Heart left ventricle (tissue), 16 donors: Measurements from ENCODE around the gene THBD. TPM values are rescaled to one million over a fixed set of nuclear protein-coding genes. Genes with fewer than 3 reads are reported as not detected.

Experiments
- ATAC-seq, 4 donors: fragments of 200-7000 bp; cut with Tn5 transposase; one replicate each; pipeline ENCODE4 v1.9.1; 2020 to 2022; ENCODE audit warnings: moderate library complexity in 4 of 4, mild to moderate bottlenecking in 3 of 4, moderate number of reproducible peaks in 1 of 4
- DNase-seq, 5 donors: peaks; one replicate each; pipeline ENCODE4 v3.0.0-alpha.2; 2020
- H3K27ac ChIP-seq, 12 donors: fragments of 200-600 bp; sonication (generic) in 4 of 12; one replicate each; pipeline versions ENCODE4 v1.5.0 to v1.8.0; 2016 to 2022; ENCODE audit warnings: mild to moderate bottlenecking in 2 of 12
- H3K27me3 ChIP-seq, 9 donors: fragments of 200-600 bp; sonication (generic) in 2 of 9; one replicate each; pipeline versions ENCODE4 v1.5.1 to v1.8.0; 2016 to 2022; ENCODE audit warnings: mild to moderate bottlenecking in 3 of 9
- H3K36me3 ChIP-seq, 9 donors: fragments of 200-600 bp; sonication (generic) in 2 of 9; one replicate each; pipeline versions ENCODE4 v1.5.0 to v1.8.0; 2018 to 2022; ENCODE audit warnings: mild to moderate bottlenecking in 2 of 9
- H3K4me1 ChIP-seq, 12 donors: fragments of 200-600 bp; sonication (generic) in 4 of 12; one replicate each; pipeline versions ENCODE4 v1.5.0 to v1.8.0; 2016 to 2022; ENCODE audit warnings: mild to moderate bottlenecking in 3 of 12
- H3K4me3 ChIP-seq, 12 donors: fragments of 200-600 bp; sonication (generic) in 4 of 12; one replicate each; pipeline versions ENCODE4 v1.5.0 to v1.8.0; 2017 to 2022; ENCODE audit warnings: mild to moderate bottlenecking in 9 of 12, moderate library complexity in 4 of 12
- H3K9me3 ChIP-seq, 12 donors: fragments of 200-600 bp; sonication (generic) in 4 of 12; one replicate each; pipeline versions ENCODE4 v1.5.0 to v1.8.0; 2016 to 2022; ENCODE audit warnings: mild to moderate bottlenecking in 1 of 12
- CTCF ChIP-seq, 12 donors: fragments of 200-600 bp; sonication (generic) in 4 of 12; IDR thresholded peaks; one replicate each; pipeline versions ENCODE4 v1.5.0 to v1.8.0; 2018 to 2022; ENCODE audit warnings: antibody characterized with exemption in 12 of 12, mild to moderate bottlenecking in 5 of 12
- POLR2A ChIP-seq, 2 donors: fragments of 450-650 bp; IDR thresholded peaks; one replicate each; pipeline ENCODE4 v1.6.1; 2017; ENCODE audit warnings: antibody characterized with exemption in 2 of 2, mild to moderate bottlenecking in 2 of 2, moderate library complexity in 2 of 2
- WGBS, 4 donors: extraction: QIAGEN DNeasy Blood & Tissue Kit in 2 of 4; methylation state at CpG; one replicate each; pipeline versions ENCODE4 v1.1.5 to v1.1.7; 2013 to 2018; 5-methylcytosine and 5-hydroxymethylcytosine counted together
- intact Hi-C, 10 donors: fragments of 100-400 bp; cut with DNase I; formaldehyde crosslinking; loops; one replicate each; pipeline versions ENCODE4 v1.11.1 to v1.14.2; 2022
- polyA plus RNA-seq, 2 donors: library from polyadenylated mRNA; stranded (reverse); fragments of 200-250 nt; gene quantifications; one replicate each; pipeline ENCODE4 v1.2.3, GENCODE V29; 2013
- total RNA-seq, 9 donors: library from RNA; depleted of rRNA in 2 of 9; stranded (reverse); fragments of >200 nt in 2 of 9; fragmentation: NEBNext Ultra II Directional in 3 of 9; extraction: Animal tissue kit (Norgen Biotek cat#: 25700) in 3 of 9; gene quantifications; one replicate each; pipeline versions ENCODE4 v1.1.0 to v1.2.4, GENCODE V29; 2016 to 2023
- donor health status: ischemic (EF 13 %, LVEDD 7.1; RV severe dilation, severe dysfunction).
- donor health status: healthy with polysubstance abuse.
- donor health status: DM: no; HTN: yes; CAD: no.
- donor health status: DM: no; HTN: no; CAD: no.
- donor health status: ischemic (EF 25% LVEDD 6.9; RV normal size, moderate dysfunction).
- donor health status: ischemic (EF 25% LVEDD 5.7; RV mildly dilated, moderate dysfunction).
- donor health status: healthy.
- donor health status: DM: yes; HTN: yes; CAD: no.
- donor health status: ischemic (EF 35%, LVEDD 5.7; RV mildly dilated, moderate dysfunction).
- donor health status: nonischemic (EF 11% LVEDD 7.7; RV severe dilation, severe dysfunction).
- donor health status: DM: yes; HTN: yes; CAD: no.
- donor health status: PGD.
- donor health status: ischemic (EF 29% LVEDD 5.4; RV normal size, mild dysfunction).
- donor health status: nonischemic (EF 23%, LVEDD 6.1; RV moderate dilation, normal function).

Gene THBD
- total and polyA plus RNA-seq, 11 donors, result 8.2 to 70.9 (median 19.9) TPM

- Histone ChIP-seq H3K4me3 (no peak overlapping the region), H3K27me3 (peaks cover 11 to 55% (median 28%) of the 10 kb centered on the region in 9 donors), H3K36me3 (no peaks in the 10 kb centered on the region), H3K4me1 (peaks cover 0 to 7% (median 0%) of the 10 kb centered on the region in 12 donors), H3K9me3 (no peaks in the 10 kb centered on the region), H3K27ac (no peak overlapping the region)
- 79 to 89% (median 82%) methylated on average over 3 of the region's 3 CpGs for WGBS, 4 donors
- intact Hi-C loops, result loop anchor here in 6 of 10 donors (2.0 to 10.0 kb wide), 6 partner anchors 43 to 348 kb away; no protein-coding TSS in a partner anchor
- DNase-seq (no peak), ATAC-seq (peak in 1 of 4 donors; percentile 33)
- TF ChIP-seq POLR2A (IDR thresholded peaks at IDR 0.05), result no peak
- TF ChIP-seq CTCF (IDR thresholded peaks at IDR 0.05), result no peak
These were observed 9.5 kb downstream of the THBD start for GRCh38 chr20:23039885-23040508.

GRCh38 chr20:23039136-23039875 lies 10.2 kb downstream of the THBD start:
- peaks cover 12 to 59% (median 29%) of the 10 kb centered on the region in 9 donors for H3K27me3 ChIP-seq
- peaks cover 0 to 9% (median 0%) of the 10 kb centered on the region in 12 donors for H3K4me1 ChIP-seq
- 71 to 74% (median 72%) methylated on average over 5 of the region's 5 CpGs for WGBS, 4 donors
- no peak overlapping the region for H3K27ac ChIP-seq
- H3K9me3 ChIP-seq, result no peaks in the 10 kb centered on the region
- H3K36me3 ChIP-seq, result no peaks in the 10 kb centered on the region
- intact Hi-C loops, result loop anchor here in 1 of 10 donors (5.0 kb wide), 1 partner anchor 342 kb away; no protein-coding TSS in a partner anchor
- TF ChIP-seq POLR2A (IDR thresholded peaks at IDR 0.05) (no peak), CTCF (IDR thresholded peaks at IDR 0.05) (no peak)
- H3K4me3 ChIP-seq, result no peak overlapping the region
- ATAC-seq (no peak), DNase-seq (peak in 1 of 5 donors; percentile 3)

- Histone ChIP-seq H3K27ac (no peak overlapping the region), H3K4me1 (peaks cover 0 to 20% (median 6%) of the 10 kb centered on the region in 12 donors), H3K27me3 (peaks cover 12 to 58% (median 29%) of the 10 kb centered on the region in 9 donors), H3K9me3 (no peaks in the 10 kb centered on the region), H3K36me3 (no peaks in the 10 kb centered on the region), H3K4me3 (no peak overlapping the region)
- ATAC-seq, result no peak
- 44 to 79% (median 66%) methylated on average over 3 of the region's 3 CpGs for WGBS, 4 donors
- intact Hi-C loops, result loop anchor here in 1 of 10 donors (5.0 kb wide), 1 partner anchor 340 kb away; no protein-coding TSS in a partner anchor
- peak in 1 of 5 donors; percentile 6 for DNase-seq
- TF ChIP-seq POLR2A (IDR thresholded peaks at IDR 0.05), result no peak
These were observed 12.4 kb downstream of the THBD start for GRCh38 chr20:23037017-23037481.

- DNase-seq (peak in 1 of 5 donors; percentile 10), ATAC-seq (no peak)
- H3K27me3 ChIP-seq, result peaks cover 12 to 51% (median 29%) of the 10 kb centered on the region in 9 donors
- no peak overlapping the region for H3K4me3 ChIP-seq
- TF ChIP-seq CTCF (IDR thresholded peaks at IDR 0.05), result no peak
- TF ChIP-seq POLR2A (IDR thresholded peaks at IDR 0.05), result no peak
- no peak overlapping the region for H3K27ac ChIP-seq
- intact Hi-C loops, result loop anchor here in 1 of 10 donors (5.0 kb wide), 1 partner anchor 339 kb away; no protein-coding TSS in a partner anchor
- WGBS, 4 donors, result 97 to 98% (median 98%) methylated on average over 10 to 11 of the region's 11 CpGs
- H3K9me3 ChIP-seq, result no peaks in the 10 kb centered on the region
- peaks cover 0 to 26% (median 6%) of the 10 kb centered on the region in 12 donors for H3K4me1 ChIP-seq
- H3K36me3 ChIP-seq, result no peaks in the 10 kb centered on the region
These were observed 13.1 kb downstream of the THBD start for GRCh38 chr20:23036371-23036770.
